IMR-90 (cell line): ENCODE results near the gene GJB5. TPM values are rescaled to one million over a fixed set of nuclear protein-coding genes. Genes with fewer than 3 reads are reported as not detected.

Experiments used
- ATAC-seq: fragments of 200-7000 bp; cut with Tn5 transposase; 2 replicates; pipeline ENCODE4 v1.9.1; 2020; ENCODE audit warnings: low read depth, mild to moderate bottlenecking, moderate library complexity
- BruUV-seq: library from RNA; stranded (reverse); fragments of 400-500 nt; replicated peaks from 2 replicates; lab custom pipeline; 2021; lab: Mats Ljungman, UMichigan
- CTCF ChIA-PET: fragments of 300-600 bp; formaldehyde crosslinking; extraction: SDS; loops from one replicate; lab custom pipeline; 2021; ENCODE audit warnings: antibody characterized with exemption; lab: Yijun Ruan, JAX
- POLR2A ChIA-PET: fragments of 300-600 bp; sonication (Branson Sonifier 250); formaldehyde crosslinking; loops from one replicate; lab custom pipeline; 2022; ENCODE audit warnings: antibody characterized with exemption; ENCODE audit not compliant: unreplicated experiment; lab: Charles Lee
- DNase-seq: peaks from one replicate; pipeline ENCODE4 v3.0.0; 2013
- H2AFZ ChIP-seq: replicated peaks from 2 replicates; pipeline ENCODE3; 2013; ENCODE audit warnings: low read length, mild to moderate bottlenecking; ENCODE audit not compliant: poor library complexity
- H2AK5ac ChIP-seq: 2 replicates; pipeline ENCODE4 v1.6.1; 2013; ENCODE audit warnings: low read depth, low read length, inconsistent platforms
- H2AK9ac ChIP-seq: replicated peaks from 2 replicates; pipeline ENCODE3; 2013; ENCODE audit warnings: mild to moderate bottlenecking, low read depth, low read length, moderate library complexity; ENCODE audit not compliant: poor library complexity
- H2BK120ac ChIP-seq: 2 replicates; pipeline ENCODE4 v1.6.1; 2013; ENCODE audit warnings: low read depth, low read length, inconsistent platforms
- H2BK15ac ChIP-seq: 3 replicates; pipeline ENCODE4 v1.6.1; 2013; ENCODE audit warnings: low read depth, low read length, inconsistent platforms
- H2BK20ac ChIP-seq: 2 replicates; pipeline ENCODE4 v1.6.1; 2013; ENCODE audit warnings: low read depth, mild to moderate bottlenecking, inconsistent platforms, low read length, moderate library complexity
- H2BK5ac ChIP-seq: 2 replicates; pipeline ENCODE4 v1.6.1; 2013; ENCODE audit warnings: mild to moderate bottlenecking, low read depth, low read length, inconsistent platforms; ENCODE audit not compliant: poor library complexity, severe bottlenecking
- H3K14ac ChIP-seq: replicated peaks from 2 replicates; pipeline ENCODE4 v1.6.1; 2013; ENCODE audit warnings: low read depth, low read length, inconsistent platforms
- H3K18ac ChIP-seq: 2 replicates; pipeline ENCODE4 v1.6.1; 2013; ENCODE audit warnings: low read depth, low read length, control low read depth
- H3K23ac ChIP-seq: 2 replicates; pipeline ENCODE4 v1.6.1; 2013; ENCODE audit warnings: low read depth, low read length, inconsistent platforms
- H3K27ac ChIP-seq: 2 replicates; pipeline ENCODE4 v1.5.1; 2013; ENCODE audit warnings: mild to moderate bottlenecking, control low read depth, low read length; ENCODE audit not compliant: insufficient read depth
- H3K27me3 ChIP-seq: 2 replicates; pipeline ENCODE4 v1.6.1; 2013; ENCODE audit warnings: low read length; ENCODE audit not compliant: control insufficient read depth, insufficient read depth
- H3K36me3 ChIP-seq: 2 replicates; pipeline ENCODE4 v1.6.1; 2013; ENCODE audit warnings: low read length, mixed read lengths; ENCODE audit not compliant: control insufficient read depth, insufficient read depth
- H3K4ac ChIP-seq: 2 replicates; pipeline ENCODE4 v1.6.1; 2013; ENCODE audit warnings: low read depth, low read length, inconsistent platforms
- H3K4me1 ChIP-seq: 2 replicates; pipeline ENCODE4 v1.6.1; 2013; ENCODE audit warnings: low read length, mixed read lengths; ENCODE audit not compliant: control insufficient read depth, insufficient read depth
- H3K4me2 ChIP-seq: 2 replicates; pipeline ENCODE4 v1.6.1; 2013; ENCODE audit warnings: low read depth, mild to moderate bottlenecking, control low read depth, low read length, moderate library complexity
- H3K4me3 ChIP-seq: 2 replicates; pipeline ENCODE4 v1.5.1; 2013; ENCODE audit warnings: low read depth, mild to moderate bottlenecking, control low read depth, low read length, moderate library complexity; ENCODE audit not compliant: insufficient read depth
- H3K56ac ChIP-seq: 2 replicates; pipeline ENCODE4 v1.6.1; 2013; ENCODE audit warnings: low read length, inconsistent platforms; ENCODE audit not compliant: insufficient read depth; ENCODE audit errors: extremely low read depth
- H3K79me1 ChIP-seq, 2 experiments: 2 replicates each; pipeline ENCODE4 v1.6.1; 2013; ENCODE audit warnings: low read length in 2 of 2, inconsistent platforms in 1 of 2, low read depth in 1 of 2
- H3K9ac ChIP-seq: 2 replicates; pipeline ENCODE4 v1.6.1; 2013; ENCODE audit warnings: low read depth, low read length, control low read depth
- H3K9me1 ChIP-seq: 2 replicates; pipeline ENCODE4 v1.6.1; 2013; ENCODE audit warnings: low read length, inconsistent platforms; ENCODE audit not compliant: insufficient read depth
- H3K9me3 ChIP-seq: 2 replicates; pipeline ENCODE4 v1.6.1; 2013; ENCODE audit warnings: low read length; ENCODE audit not compliant: control insufficient read depth, insufficient read depth
- H4K20me1 ChIP-seq: 2 replicates; pipeline ENCODE4 v1.6.1; 2013; ENCODE audit warnings: low read length, inconsistent platforms; ENCODE audit not compliant: insufficient read depth
- H4K5ac ChIP-seq: 2 replicates; pipeline ENCODE4 v1.6.1; 2013; ENCODE audit warnings: mild to moderate bottlenecking, low read depth, low read length, control low read depth
- H4K8ac ChIP-seq, 2 experiments: 2 replicates each; pipeline ENCODE4 v1.6.1; 2013; ENCODE audit warnings: low read depth in 2 of 2, low read length in 2 of 2, control low read depth in 1 of 2, inconsistent platforms in 1 of 2
- H4K91ac ChIP-seq: 2 replicates; pipeline ENCODE4 v1.6.1; 2013; ENCODE audit warnings: low read depth, low read length, inconsistent platforms; ENCODE audit not compliant: insufficient read depth
- CEBPB ChIP-seq: IDR thresholded peaks from 2 replicates; pipeline ENCODE4 v1.6.1; 2012; ENCODE audit warnings: low read depth, low read length, improper control_type of control experiment
- CHD1 ChIP-seq: IDR thresholded peaks from 2 replicates; pipeline ENCODE4 v1.6.1; 2012; ENCODE audit warnings: low read depth, low read length, improper control_type of control experiment
- CTCF ChIP-seq: conservative IDR thresholded peaks from 2 replicates; pipeline ENCODE4 v1.5.1; 2012; ENCODE audit warnings: mild to moderate bottlenecking, low read depth, low read length, improper control_type of control experiment
- ELK1 ChIP-seq: fragments of 150-350 bp; IDR thresholded peaks from 2 replicates; pipeline ENCODE4 v1.6.1; 2016; ENCODE audit warnings: low read depth, mild to moderate bottlenecking, low read length, moderate library complexity, borderline replicate concordance
- FOS ChIP-seq: fragments of 150-350 bp; IDR thresholded peaks from 2 replicates; pipeline ENCODE4 v1.6.1; 2016; ENCODE audit warnings: low read depth, low read length
- MAFK ChIP-seq: IDR thresholded peaks from 2 replicates; pipeline ENCODE4 v1.6.1; 2012; ENCODE audit warnings: low read depth, low read length, improper control_type of control experiment
- MAZ ChIP-seq: IDR thresholded peaks from 2 replicates; pipeline ENCODE4 v1.6.1; 2012; ENCODE audit warnings: low read depth, mild to moderate bottlenecking, low read length, improper control_type of control experiment, moderate library complexity, borderline replicate concordance
- MXI1 ChIP-seq: IDR thresholded peaks from 2 replicates; pipeline ENCODE4 v1.6.1; 2012; ENCODE audit warnings: low read depth, mild to moderate bottlenecking, low read length, moderate library complexity, borderline replicate concordance
- NFE2L2 ChIP-seq: fragments of 150-350 bp; IDR thresholded peaks from 2 replicates; pipeline ENCODE4 v1.6.1; 2016; ENCODE audit warnings: low read depth, mild to moderate bottlenecking, low read length
- RAD21 ChIP-seq: IDR thresholded peaks from 2 replicates; pipeline ENCODE4 v1.6.1; 2012; ENCODE audit warnings: low read length, improper control_type of control experiment
- RCOR1 ChIP-seq: IDR thresholded peaks from 2 replicates; pipeline ENCODE4 v1.6.1; 2012; ENCODE audit warnings: mild to moderate bottlenecking, low read length, improper control_type of control experiment; ENCODE audit not compliant: insufficient replicate concordance
- RFX5 ChIP-seq: IDR thresholded peaks from 2 replicates; pipeline ENCODE4 v1.8.0; 2012; ENCODE audit warnings: low read depth, mild to moderate bottlenecking, low read length, moderate library complexity
- USF2 ChIP-seq: fragments of 150-350 bp; IDR thresholded peaks from 2 replicates; pipeline ENCODE4 v1.6.1; 2017; ENCODE audit warnings: mild to moderate bottlenecking, antibody characterized with exemption, low read length, low read depth
- WGBS, 2 experiments: methylation state at CpG; one replicate each; pipeline versions ENCODE4 v1.1.5 to v1.1.7; 2013; ENCODE audit warnings: missing lambda C conversion rate in 2 of 2; ENCODE audit not compliant: insufficient read length in 1 of 2; ENCODE audit errors: extremely low coverage in 2 of 2; 5-methylcytosine and 5-hydroxymethylcytosine counted together
- dilution Hi-C: fragments of 300-500 bp; cut with HindIII; formaldehyde crosslinking; loops from one replicate; pipeline ENCODE4 v1.14.3; 2018; ENCODE audit warnings: low sequenced_read_pairs; ENCODE audit not compliant: unreplicated experiment
- in situ Hi-C: fragments of 300-500 bp; cut with MboI; formaldehyde crosslinking; loops from 3 replicates; pipeline ENCODE4 v1.14.3; 2019; ENCODE audit warnings: low sequenced_read_pairs, inconsistent platforms, mixed read lengths
- intact Hi-C: fragments of 100-400 bp; cut with micrococcal nuclease; formaldehyde crosslinking; loops from 2 replicates; pipeline ENCODE4 v1.10.0; 2022
- polyA plus RNA-seq, 3 experiments: library from polyadenylated mRNA; depleted of rRNA; stranded (reverse); fragments of >200 nt; gene quantifications; 2 replicates each; pipeline ENCODE4 v1.2.3, GENCODE V29; 2012; ENCODE audit warnings: low replicate concordance in 1 of 3
- total RNA-seq: library from RNA; depleted of rRNA; stranded (reverse); fragments of >200 nt; gene quantifications from 2 replicates; pipeline ENCODE4 v1.2.3, GENCODE V29; 2012

Gene GJB5
- total and polyA plus RNA-seq, 2 of the 4 experiments (the other 2 are of a cell fraction), result 0.10 TPM; not detected in 1

- no TSS peak for BruUV-seq
- intact Hi-C loops (loop anchor here (5.0 kb wide), 2 partner anchors 195 to 390 kb away; no protein-coding TSS in a partner anchor), dilution Hi-C loops (no loop called here), in situ Hi-C loops (no loop called here)
- H3K27ac ChIP-seq, result no peak overlapping the region
- H2BK5ac ChIP-seq, result no peak overlapping the region
- H2AK5ac ChIP-seq, result 0 out of 2 replicates have a peak overlapping the region, but pooled peaks have one; percentile 43
- H3K4me2 ChIP-seq, result no peak overlapping the region
- H2AFZ ChIP-seq, result no peak overlapping the region
- peaks cover 6% of the 10 kb centered on the region for H3K9me3 ChIP-seq
- H3K9me1 ChIP-seq, result peaks cover 4% of the 10 kb centered on the region; the same call in 1 of the 2 replicates
- H2BK120ac ChIP-seq, result no peak overlapping the region; the same call in 1 of the 2 replicates
- peaks cover 6% of the 10 kb centered on the region for H3K27me3 ChIP-seq
- no peak overlapping the region for H2BK15ac ChIP-seq
- DNase-seq, result peak; percentile 39
- no peaks in the 10 kb centered on the region for H3K79me1 ChIP-seq
- CTCF ChIA-PET, result no interaction called here
- no peaks in the 10 kb centered on the region for H3K36me3 ChIP-seq
- 17% methylated on average over 1 of the region's 9 CpGs; no CpG with 5 or more reads in 1 of the 2 experiments for WGBS, 2 experiments
- H4K5ac ChIP-seq, result no peak overlapping the region
- no peak overlapping the region for H2BK20ac ChIP-seq
- H3K4me3 ChIP-seq, result no peak overlapping the region
- H3K18ac ChIP-seq, result no peak overlapping the region
- H3K9ac ChIP-seq, result no peak overlapping the region
- no peak overlapping the region for H3K56ac ChIP-seq
- no peaks in the 10 kb centered on the region for H4K20me1 ChIP-seq
- peak; percentile 71 for ATAC-seq
- peaks cover 2% of the 10 kb centered on the region; the same call in 1 of the 2 replicates for H3K4me1 ChIP-seq
- peak overlapping the region; percentile 37 for H2AK9ac ChIP-seq
- no peak overlapping the region for H3K4ac ChIP-seq
- no peak overlapping the region for H3K23ac ChIP-seq
- POLR2A ChIA-PET, result no interaction called here
- no peak overlapping the region for H3K14ac ChIP-seq
- no peak overlapping the region for H4K91ac ChIP-seq
- H4K8ac ChIP-seq, result no peak overlapping the region
- TF ChIP-seq CTCF, result peak; percentile 33
- no peak for TF ChIP-seq ELK1
- no peak for TF ChIP-seq RCOR1
- TF ChIP-seq RFX5, result no peak
- TF ChIP-seq MAFK, result no peak
- no peak for TF ChIP-seq MXI1
- TF ChIP-seq RAD21, result peak; percentile 17; the same call in 1 of the 2 replicates
- TF ChIP-seq FOS, result no peak
- no peak for TF ChIP-seq USF2
- no peak for TF ChIP-seq CEBPB
- no peak for TF ChIP-seq NFE2L2
- no peak for TF ChIP-seq MAZ
- TF ChIP-seq CHD1, result no peak
Observed at GRCh38 chr1:34787461-34788420, 32.9 kb downstream of the GJB5 start.
